Astrocyte of the cerebellum (primary cell): ENCODE results near the gene RPS14.

Experiments used
- DNase-seq: peaks from one replicate; pipeline ENCODE4 v3.0.0-alpha.2; 2011; ENCODE audit warnings: low read depth
- H3K4me3 ChIP-seq: 2 replicates; pipeline ENCODE4 v1.5.1; 2011; ENCODE audit warnings: mild to moderate bottlenecking, low read depth, low read length, moderate library complexity
- in situ Hi-C: cut with HindIII; loops from 2 replicates; pipeline ENCODE4 v1.10.0; 2017; ENCODE audit warnings: low sequenced_read_pairs
- TF ChIP-seq, protein P1 (sequence below): IDR thresholded peaks from 2 replicates; pipeline ENCODE4 v1.5.1; 2012; ENCODE audit warnings: low read length, low read depth, moderate library complexity, mild to moderate bottlenecking; ENCODE audit errors: missing control alignments

RPS14 gene

DNA sequence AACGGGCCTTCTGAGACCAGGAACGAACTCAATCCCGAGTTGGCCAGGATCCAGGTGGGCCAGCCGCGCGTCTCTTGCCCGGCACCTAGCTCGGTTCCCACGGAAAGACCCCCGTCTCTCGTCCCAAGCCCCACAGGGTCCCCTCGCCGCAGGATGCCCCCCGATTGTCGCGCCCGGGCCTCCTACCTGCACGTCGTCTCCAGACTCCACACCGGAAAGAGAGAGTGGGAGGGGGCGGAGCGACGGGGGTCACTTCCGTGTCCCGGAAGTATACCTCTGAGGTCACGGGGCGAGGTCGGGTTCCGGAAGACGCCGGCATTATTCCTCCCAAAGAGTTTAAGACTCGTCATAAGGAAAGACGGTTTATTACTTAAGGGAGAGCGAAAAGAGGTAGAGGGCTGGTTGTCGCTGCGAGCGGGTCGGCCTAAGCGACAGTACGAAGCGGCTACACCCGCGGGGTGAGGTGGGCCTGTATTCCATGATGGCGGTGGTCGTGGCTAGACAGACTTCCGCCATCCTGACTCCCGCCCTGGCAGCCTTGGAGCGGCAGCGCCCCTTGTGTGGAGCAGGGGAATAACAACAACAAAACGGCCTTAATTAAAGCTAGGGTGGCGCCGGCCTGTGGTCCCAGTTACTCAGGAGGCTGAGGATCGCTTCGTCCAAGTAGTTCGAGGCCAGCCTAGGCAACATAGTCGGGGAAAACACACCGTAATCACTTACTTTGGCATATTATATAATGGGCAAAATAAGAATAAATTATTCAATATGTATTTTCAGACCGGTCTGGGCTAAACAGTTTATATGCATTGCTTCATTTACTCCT lies at the start of gene RPS14:
TSS of gene RPS14 (minus strand) at position 223 of the 823 bp plus-strand sequence. CDS start 2,006 bp downstream, outside the sequence.
- TF ChIP-seq, protein P1, sequence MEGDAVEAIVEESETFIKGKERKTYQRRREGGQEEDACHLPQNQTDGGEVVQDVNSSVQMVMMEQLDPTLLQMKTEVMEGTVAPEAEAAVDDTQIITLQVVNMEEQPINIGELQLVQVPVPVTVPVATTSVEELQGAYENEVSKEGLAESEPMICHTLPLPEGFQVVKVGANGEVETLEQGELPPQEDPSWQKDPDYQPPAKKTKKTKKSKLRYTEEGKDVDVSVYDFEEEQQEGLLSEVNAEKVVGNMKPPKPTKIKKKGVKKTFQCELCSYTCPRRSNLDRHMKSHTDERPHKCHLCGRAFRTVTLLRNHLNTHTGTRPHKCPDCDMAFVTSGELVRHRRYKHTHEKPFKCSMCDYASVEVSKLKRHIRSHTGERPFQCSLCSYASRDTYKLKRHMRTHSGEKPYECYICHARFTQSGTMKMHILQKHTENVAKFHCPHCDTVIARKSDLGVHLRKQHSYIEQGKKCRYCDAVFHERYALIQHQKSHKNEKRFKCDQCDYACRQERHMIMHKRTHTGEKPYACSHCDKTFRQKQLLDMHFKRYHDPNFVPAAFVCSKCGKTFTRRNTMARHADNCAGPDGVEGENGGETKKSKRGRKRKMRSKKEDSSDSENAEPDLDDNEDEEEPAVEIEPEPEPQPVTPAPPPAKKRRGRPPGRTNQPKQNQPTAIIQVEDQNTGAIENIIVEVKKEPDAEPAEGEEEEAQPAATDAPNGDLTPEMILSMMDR: peak; percentile 84
- in situ Hi-C loops: loop anchor here (25.0 kb wide), 1 partner anchor 213 kb away; the partner anchor contains the start of gene MYOZ3
- peak within 1 kb of the TSS; percentile 93 for H3K4me3 ChIP-seq
- peak; percentile 84 for DNase-seq

DNA sequence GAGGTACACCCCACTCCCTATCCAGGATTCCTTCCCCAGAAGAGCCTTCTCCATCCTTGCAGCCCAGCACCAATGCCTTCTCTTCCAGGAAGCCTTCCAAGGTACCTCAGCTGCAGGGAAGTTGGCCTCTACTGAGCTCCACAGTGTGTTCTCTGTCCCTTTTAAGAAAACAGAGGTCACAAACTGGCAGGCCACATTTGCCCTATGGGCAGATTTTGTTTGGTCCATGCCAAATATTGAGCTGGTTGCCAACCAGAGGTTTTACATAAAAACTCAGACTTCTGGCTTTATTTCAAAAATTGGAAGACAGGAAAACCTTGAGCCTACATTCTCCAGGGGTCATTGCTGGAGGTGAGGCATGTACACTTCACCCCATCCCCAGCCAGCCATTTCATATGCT lies 49.4 kb upstream of the RPS14 start:
- H3K4me3 ChIP-seq: no peak overlapping the region
- TF ChIP-seq, protein P1: no peak
- in situ Hi-C loops: no loop called here
- DNase-seq: no peak

DNA sequence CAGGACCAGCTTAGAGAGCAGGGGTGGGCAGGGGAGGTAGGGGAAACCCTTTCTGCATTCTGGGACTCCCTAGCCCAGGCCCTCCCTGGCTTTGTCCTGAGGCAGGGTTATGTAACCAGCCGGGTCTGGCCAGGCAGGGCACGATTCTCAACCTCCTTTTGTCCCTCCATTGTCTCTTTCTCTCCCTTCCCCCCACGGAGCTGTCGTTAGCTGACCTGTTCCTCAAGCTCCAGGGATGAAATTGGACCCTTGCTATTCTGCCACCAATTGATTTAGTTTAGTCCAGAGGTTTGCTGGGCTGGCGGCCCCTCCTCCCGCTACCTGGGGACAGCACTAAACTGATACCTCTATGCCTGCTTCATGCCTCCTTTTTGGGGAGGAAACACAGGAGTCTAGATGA lies 49.0 kb upstream of the RPS14 start:
- in situ Hi-C loops: no loop called here
- no peak overlapping the region for H3K4me3 ChIP-seq
- no peak for DNase-seq
- TF ChIP-seq, protein P1: no peak

DNA sequence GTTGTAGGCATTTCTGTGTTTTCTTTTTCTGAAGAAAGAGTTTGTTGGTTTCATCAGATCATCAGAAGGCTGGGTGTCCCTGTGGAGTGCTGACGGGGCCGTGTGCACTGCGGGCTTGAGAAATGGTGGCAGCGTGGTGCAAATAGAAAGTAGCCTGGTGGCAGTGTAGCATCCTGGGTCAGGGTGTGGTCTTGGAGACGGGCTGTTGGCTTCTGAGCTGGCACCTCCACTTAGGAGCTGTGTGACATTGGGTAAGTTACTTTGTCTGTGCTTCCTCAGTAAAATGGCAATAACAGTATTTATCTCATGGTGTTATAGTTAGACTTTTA lies 48.4 kb upstream of the RPS14 start:
- DNase-seq: no peak
- TF ChIP-seq, protein P1: no peak
- in situ Hi-C loops: no loop called here
- H3K4me3 ChIP-seq: no peak overlapping the region

DNA sequence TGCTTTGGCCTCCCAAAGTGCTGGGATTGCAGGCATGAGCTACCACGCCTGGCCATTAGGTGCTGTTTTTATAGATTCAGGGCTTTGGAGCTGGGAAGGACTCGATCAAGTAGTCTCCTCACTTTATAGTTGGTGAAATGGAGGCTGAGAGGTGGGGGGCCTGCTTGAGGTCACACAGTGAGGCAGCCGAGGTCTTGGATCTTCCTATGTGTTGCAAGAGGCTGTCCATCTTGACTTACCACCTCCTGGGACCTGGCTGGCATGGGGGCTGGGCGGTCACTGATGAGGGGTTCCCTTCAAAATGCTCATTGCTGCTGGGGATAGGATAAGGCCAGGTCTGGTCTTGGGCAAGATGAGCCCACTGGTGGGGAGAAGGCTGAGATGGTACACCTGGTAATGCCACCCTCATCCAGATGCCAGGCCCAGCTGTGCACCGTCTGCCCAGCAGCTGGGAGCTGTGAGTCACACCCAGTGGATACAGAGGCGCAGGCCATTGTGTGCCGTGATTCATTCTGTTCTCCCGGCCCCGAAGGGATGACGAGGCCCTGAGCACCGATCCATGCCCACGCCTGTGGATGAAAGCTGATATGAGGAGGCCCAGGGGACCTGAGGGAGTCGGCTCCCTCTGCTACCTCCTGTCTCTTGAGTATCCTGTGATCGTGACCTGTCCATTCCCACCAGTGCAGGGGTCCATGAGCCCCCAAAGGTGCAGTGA lies 47.9 kb upstream of the RPS14 start:
- in situ Hi-C loops: no loop called here
- TF ChIP-seq, protein P1: no peak
- DNase-seq: no peak
- no peak overlapping the region for H3K4me3 ChIP-seq

DNA sequence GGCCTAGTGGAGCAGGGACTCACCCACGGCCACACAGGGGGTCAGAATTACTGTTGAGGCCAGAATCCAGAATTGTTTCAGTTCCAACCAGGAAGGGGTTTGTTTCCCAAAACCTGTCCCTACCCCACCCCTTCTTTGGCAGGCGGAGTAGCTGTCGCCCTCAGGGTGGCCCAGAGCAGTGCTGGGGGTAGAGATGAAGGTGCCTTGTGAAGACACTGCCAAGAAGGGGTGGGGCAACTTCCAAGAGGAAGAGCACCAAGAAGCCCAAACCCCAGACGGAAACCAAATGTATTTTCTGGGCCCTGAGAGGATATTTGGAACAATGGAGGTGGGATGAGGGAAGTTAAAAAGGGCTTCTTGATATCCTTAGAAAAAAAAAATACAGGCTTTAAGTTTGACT lies 47.0 kb upstream of the RPS14 start:
- in situ Hi-C loops: no loop called here
- TF ChIP-seq, protein P1: no peak
- no peak for DNase-seq
- no peak overlapping the region for H3K4me3 ChIP-seq
